Fibroblast of skin of left biceps (primary cell): ENCODE measurements around the gene KLHL18.
"Not testable (repeated sequence)": the region's sequence is repeated elsewhere in the genome, so short reads cannot be mapped to it uniquely, and the experiment has no call there.

ENCODE experiments used
- DNase-seq, 2 experiments: peaks; one replicate each; pipeline ENCODE4 v3.0.0-alpha.2; 2013; ENCODE audit warnings: low read depth in 2 of 2

The KLHL18 gene

GRCh38 chr3:47273564-47273963 is 9.2 kb upstream of the KLHL18 start:
- DNase-seq: no peak

- no peak for DNase-seq
Measured at GRCh38 chr3:47274652-47275051, 8.1 kb upstream of the KLHL18 start.

GRCh38 chr3:47276558-47276957 is 6.2 kb upstream of the KLHL18 start:
- no peak for DNase-seq

GRCh38 chr3:47280519-47280918 is 2.2 kb upstream of the KLHL18 start:
- DNase-seq: no peak

- DNase-seq: no peak
Measured at GRCh38 chr3:47283193-47283537, 421 bp downstream of the KLHL18 start.

GRCh38 chr3:47283591-47284364 is 1.0 kb downstream of the KLHL18 start:
- DNase-seq: no peak

GRCh38 chr3:47288966-47289910 is 6.5 kb downstream of the KLHL18 start:
- no peak for DNase-seq

- DNase-seq: no peak
Measured at GRCh38 chr3:47291158-47291753, 8.5 kb downstream of the KLHL18 start.

- DNase-seq: not testable (repeated sequence)
Measured at GRCh38 chr3:47291754-47292420, 9.1 kb downstream of the KLHL18 start.

GRCh38 chr3:47293822-47294221 is 11.1 kb downstream of the KLHL18 start:
- no peak for DNase-seq

GRCh38 chr3:47294392-47294791 is 11.6 kb downstream of the KLHL18 start:
- DNase-seq: no peak

- no peak for DNase-seq
Measured at GRCh38 chr3:47295322-47295721, 12.6 kb downstream of the KLHL18 start.

GRCh38 chr3:47295976-47296375 is 13.2 kb downstream of the KLHL18 start:
- no peak for DNase-seq

- DNase-seq: no peak
Measured at GRCh38 chr3:47296562-47297302, 14.0 kb downstream of the KLHL18 start.

GRCh38 chr3:47298439-47298838 is 15.7 kb downstream of the KLHL18 start:
- no peak for DNase-seq

- no peak for DNase-seq
Measured at GRCh38 chr3:47299381-47300318, 16.9 kb downstream of the KLHL18 start.

GRCh38 chr3:47301456-47301855 is 18.7 kb downstream of the KLHL18 start:
- DNase-seq: no peak

GRCh38 chr3:47306022-47306421 is 23.3 kb downstream of the KLHL18 start:
- no peak for DNase-seq

- DNase-seq: not testable (repeated sequence)
Measured at GRCh38 chr3:47309231-47309630, 26.5 kb downstream of the KLHL18 start.

GRCh38 chr3:47310391-47310790 is 27.6 kb downstream of the KLHL18 start:
- no peak for DNase-seq
